Measurements from ENCODE around the gene XYLT2.
"Not testable (repeated sequence)": the region's sequence is repeated elsewhere in the genome, so short reads cannot be mapped to it uniquely, and the experiment has no call there.

XYLT2 gene

GRCh38 chr17:50318501-50319285 is 27.2 kb upstream of the XYLT2 start:
- H3K4me3 ChIP-seq = no peak overlapping the region
- H3K27ac ChIP-seq = peak overlapping the region in 15 of 21 experiments; percentile 10 to 86 (median 62)

GRCh38 chr17:50319306-50320004 is 26.5 kb upstream of the XYLT2 start:
- no peak overlapping the region for H3K4me3 ChIP-seq
- peak overlapping the region in 14 of 21 experiments; percentile 41 to 86 (median 64) for H3K27ac ChIP-seq

DNA sequence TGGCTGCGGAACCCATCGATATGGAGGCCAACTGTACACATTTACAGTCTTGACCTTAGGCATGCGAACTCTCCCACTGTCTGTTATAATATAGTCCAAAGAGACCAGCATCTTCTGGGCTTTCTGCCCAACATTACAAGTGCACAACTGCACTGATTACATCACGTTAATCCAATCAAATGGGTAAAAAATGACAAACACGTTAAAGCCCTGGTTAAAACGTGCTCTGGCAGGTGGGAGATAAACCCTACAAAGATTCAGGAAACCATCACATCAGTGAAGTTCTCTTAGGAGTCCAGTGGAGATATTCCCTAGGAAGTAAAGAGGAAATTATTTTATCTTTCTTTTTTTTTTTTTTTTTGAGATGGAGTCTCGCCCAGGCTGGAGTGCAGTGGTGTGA is 23.7 kb upstream of the XYLT2 start:
- H3K4me3 ChIP-seq = no peak overlapping the region
- no peak overlapping the region for H3K27ac ChIP-seq

GRCh38 chr17:50323060-50323459 is 22.9 kb upstream of the XYLT2 start:
- H3K27ac ChIP-seq = no peak overlapping the region
- no peak overlapping the region for H3K4me3 ChIP-seq

DNA sequence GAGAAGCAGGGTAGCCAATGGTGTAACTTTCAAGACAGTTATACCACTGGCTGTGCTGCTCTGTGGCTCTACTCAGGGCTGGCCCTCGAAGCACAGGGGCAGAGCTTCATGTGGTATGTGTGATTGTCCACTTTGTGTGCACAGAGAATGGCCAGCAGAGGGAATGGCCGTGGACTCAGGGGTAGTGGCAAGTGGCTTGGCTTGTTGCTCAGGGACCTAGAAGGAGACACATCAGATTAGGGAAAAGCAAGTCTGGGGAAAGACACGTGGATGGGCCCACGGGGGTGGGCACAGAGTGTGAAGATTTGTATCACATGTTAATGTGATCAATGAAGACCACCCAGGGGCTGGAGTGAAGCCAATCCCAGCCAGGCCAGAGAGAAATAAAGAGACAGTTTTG is 20.0 kb upstream of the XYLT2 start:
- Histone ChIP-seq H3K27ac (no peak overlapping the region), H3K4me3 (no peak overlapping the region)

- H3K4me3 ChIP-seq = no peak overlapping the region
- no peak overlapping the region for H3K27ac ChIP-seq
These were observed 19.0 kb upstream of the XYLT2 start for GRCh38 chr17:50326831-50327364.

- no peak overlapping the region for H3K4me3 ChIP-seq
- no peak overlapping the region for H3K27ac ChIP-seq
These were observed 17.3 kb upstream of the XYLT2 start for GRCh38 chr17:50328363-50329325.

DNA sequence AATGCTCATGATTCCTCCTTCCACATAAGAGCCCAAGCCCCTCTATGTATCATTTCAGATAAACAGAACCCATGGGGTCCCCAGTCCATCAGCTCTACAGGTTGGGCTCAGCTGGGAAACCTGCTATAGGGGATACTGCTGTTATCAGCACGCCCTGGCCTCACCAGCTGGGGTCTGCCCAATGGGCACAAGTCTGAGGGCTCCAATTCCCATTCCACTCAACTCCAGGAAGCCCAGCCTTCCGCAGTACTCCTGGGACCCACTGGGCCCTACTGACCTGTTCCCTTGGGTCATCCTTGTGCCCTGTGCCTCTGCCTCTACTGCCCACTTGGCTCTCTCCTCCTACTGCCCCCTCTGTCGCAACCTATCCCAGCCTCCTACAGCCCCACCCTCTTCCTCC is 16.2 kb upstream of the XYLT2 start:
- H3K4me3 ChIP-seq = no peak overlapping the region

DNA sequence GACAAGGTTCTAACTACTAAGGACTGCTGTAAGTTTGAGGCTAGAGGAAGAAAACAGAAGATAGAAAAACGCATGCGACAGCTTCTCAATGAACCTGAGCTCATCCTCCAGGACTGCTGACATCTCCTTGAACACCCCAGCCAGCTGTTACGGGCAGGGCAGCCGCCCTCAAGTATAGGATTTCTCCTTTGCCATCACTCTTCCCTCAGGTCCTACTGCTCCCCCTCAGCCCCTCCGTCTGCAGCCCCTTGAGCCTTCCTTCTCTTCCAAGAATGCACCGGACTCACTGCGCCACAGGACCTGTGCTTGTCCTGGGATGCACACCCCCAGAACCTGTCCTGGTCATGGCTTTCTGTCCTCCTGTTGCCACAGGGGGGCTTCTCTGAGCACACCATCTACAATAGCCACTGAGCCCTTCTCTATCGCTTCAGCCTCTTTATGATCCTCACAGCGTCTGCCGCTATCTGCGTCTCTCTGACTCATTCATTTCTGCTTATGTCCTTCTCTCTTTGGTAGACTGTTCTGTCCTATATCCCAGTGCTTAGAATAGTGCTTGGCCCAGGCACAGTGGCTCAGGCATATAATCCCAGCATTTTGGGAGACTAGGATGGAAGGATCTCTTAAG is 15.7 kb upstream of the XYLT2 start:
- H3K27ac ChIP-seq = no peak overlapping the region
- H3K4me3 ChIP-seq = no peak overlapping the region

More for the DNA sequence above, 16.2 kb upstream of the XYLT2 start:
- H3K27ac ChIP-seq = no peak overlapping the region

GRCh38 chr17:50331085-50331791 is 14.7 kb upstream of the XYLT2 start:
- no peak overlapping the region for H3K4me3 ChIP-seq
- H3K27ac ChIP-seq = no peak overlapping the region

DNA sequence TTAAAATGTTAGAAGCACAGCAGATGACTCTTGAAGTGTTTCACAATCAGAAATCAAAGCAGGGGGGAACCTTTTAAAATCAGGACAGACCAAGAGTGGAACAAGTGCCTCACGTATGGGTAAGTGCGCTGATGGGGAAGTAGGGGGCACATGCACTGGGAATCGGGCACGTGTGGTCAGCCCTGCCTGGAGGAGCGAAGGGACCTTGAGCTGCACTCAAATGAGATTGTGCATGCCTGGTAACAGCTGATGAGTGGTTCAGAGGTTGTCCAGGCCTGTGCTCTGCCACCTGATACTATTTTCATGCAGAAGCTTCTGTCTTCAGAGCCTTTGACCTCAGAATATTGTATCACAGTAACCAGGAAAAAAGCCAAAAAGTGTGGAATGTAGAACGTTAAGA is 13.7 kb upstream of the XYLT2 start:
- no peak overlapping the region for H3K4me3 ChIP-seq
- no peak overlapping the region for H3K27ac ChIP-seq

DNA sequence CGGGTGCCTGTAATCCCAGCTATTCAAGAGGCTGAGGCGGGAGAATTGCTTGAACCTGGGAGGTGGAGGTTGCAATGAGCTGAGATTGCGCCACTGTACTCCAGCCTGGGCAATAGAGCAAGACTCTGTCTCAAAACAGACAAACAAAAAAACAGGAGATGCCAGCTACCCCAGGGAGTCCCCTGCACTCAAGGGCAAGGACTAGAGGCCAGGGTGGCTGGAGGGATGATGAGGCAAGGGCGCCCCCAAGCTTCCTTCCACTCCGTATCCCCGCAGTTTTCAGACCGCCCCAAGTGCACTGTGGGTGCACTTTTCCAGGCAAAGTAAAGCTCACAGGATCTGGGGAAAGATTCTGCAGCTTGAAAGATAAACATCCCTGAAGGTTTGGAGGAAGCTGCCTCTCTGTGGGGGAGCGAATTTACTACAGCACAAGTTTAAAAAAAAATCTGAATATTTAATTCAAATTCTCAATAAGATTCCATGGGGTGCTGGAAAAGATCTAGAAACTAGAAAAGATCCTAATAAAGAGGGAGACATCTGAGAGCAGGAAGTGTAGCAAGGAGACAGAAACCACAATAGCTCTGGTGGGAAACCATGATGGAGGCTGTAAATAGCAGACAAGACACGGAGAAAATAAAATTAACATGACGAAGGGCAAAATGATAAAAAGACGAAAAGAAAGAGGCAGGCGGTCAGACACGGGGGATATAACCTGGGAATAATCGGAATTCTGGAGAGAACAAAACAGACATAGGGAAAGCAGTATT is 12.5 kb upstream of the XYLT2 start:
- not testable (repeated sequence) for H3K27ac ChIP-seq, H3K4me3 ChIP-seq

- Histone ChIP-seq H3K4me3 (no peak overlapping the region), H3K27ac (no peak overlapping the region)
These were observed 8.0 kb upstream of the XYLT2 start for GRCh38 chr17:50337956-50338355.

DNA sequence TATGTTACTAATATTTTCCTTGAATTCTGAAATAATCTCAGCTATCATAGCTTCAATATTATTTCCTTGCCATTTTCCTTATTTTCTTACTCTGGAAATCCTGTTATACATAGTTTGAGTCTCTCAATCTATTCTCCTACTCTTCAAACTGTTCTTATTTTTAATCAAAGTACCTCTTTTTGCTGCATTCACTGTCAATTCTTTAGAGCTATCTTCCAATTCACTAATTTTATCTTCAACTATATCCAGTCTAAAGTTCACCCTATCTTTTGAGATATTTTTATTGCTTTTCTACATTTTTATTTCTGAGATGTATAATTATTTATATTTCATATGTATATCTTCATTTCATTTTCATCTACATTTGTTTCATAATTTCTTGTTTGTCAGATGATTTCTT is 7.3 kb upstream of the XYLT2 start:
- no peak overlapping the region for H3K27ac ChIP-seq
- no peak overlapping the region for H3K4me3 ChIP-seq

GRCh38 chr17:50339381-50339780 is 6.5 kb upstream of the XYLT2 start:
- no peak overlapping the region for H3K4me3 ChIP-seq
- no peak overlapping the region for H3K27ac ChIP-seq

GRCh38 chr17:50344731-50345365 is 1.1 kb upstream of the XYLT2 start:
- Histone ChIP-seq H3K27ac (peak overlapping the region in 2 of 21 experiments; percentile 55 to 89), H3K4me3 (peak overlapping the region in 1 of 7 experiments; percentile 82)

DNA sequence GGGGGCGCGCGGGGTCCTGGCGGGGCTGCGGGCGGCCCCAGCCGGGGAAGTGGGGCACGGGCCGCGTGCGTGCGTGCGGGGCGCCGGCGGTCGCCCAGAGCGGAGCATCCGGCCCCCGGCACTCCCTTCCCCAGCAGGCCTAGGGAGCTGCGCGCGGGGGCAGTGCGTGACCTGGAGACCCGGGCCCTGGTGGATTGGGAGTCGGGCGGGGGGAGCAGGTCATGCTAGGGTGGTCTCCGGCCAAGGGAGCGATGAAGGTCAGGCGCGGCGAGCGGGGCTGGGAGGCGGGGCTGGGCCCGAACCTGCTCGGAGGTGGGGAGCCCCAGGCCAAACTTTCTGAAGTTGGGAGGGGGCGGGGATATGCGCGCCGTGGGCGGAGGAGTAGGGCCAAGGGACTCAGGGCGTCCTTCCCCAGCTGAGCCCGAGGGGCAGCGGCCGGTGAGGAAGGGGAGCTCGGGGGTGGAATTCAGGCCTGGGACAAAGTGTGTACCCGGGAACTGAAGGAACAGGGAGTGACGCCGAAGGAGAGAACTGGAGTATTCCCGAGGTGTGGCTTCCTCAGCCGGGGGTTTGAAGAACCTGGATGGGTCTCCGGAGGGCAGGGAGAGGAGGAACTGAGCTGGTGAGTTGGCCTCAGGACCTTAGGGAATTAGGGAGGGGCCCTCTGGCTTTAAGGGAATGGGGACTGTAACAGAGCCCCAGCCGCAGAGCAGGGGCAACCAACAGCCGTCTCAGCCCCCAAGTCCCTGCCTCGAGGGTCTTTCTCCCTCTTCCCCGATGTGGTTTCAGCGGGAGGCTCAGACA is 589 bp downstream of the XYLT2 start:
- Histone ChIP-seq H3K27ac (peak overlapping the region; percentile 31 to 89 (median 77)), H3K4me3 (peak overlapping the region; percentile 78 to 87 (median 82))

Measured in skin epidermis (tissue), 12 donors.